ENCODE data around the gene ECT2L.

Gene ECT2L, protein sequence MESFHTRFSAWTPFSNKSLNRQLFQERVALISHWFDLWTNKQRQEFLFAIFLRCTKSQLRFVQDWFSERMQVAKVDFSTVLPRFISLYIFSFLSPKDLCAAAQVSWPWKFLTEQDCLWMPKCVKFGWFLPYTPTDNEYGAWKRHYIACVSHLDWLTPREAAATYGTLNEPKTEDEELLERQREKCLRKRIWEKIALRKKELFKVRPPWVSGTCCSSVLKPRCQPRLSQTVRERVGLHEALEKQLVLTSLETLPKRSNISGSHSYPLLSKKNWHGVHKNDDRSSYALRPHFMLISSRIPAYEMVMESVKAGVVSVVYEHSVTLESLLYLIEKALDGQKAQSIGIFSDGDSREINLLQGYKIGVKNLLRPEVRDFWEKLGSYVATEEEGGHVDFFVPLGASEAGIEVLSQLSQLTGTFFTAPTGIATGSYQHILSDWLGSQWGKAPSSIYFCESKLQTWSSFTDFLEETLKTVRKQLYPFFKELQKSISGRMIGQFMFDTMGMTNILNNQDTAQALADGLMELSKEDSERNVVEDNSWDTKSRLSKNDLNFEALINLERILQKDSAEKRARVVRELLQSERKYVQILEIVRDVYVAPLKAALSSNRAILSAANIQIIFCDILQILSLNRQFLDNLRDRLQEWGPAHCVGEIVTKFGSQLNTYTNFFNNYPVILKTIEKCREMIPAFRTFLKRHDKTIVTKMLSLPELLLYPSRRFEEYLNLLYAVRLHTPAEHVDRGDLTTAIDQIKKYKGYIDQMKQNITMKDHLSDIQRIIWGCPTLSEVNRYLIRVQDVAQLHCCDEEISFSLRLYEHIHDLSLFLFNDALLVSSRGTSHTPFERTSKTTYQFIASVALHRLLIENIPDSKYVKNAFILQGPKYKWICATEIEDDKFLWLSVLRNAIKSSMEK

DNA sequence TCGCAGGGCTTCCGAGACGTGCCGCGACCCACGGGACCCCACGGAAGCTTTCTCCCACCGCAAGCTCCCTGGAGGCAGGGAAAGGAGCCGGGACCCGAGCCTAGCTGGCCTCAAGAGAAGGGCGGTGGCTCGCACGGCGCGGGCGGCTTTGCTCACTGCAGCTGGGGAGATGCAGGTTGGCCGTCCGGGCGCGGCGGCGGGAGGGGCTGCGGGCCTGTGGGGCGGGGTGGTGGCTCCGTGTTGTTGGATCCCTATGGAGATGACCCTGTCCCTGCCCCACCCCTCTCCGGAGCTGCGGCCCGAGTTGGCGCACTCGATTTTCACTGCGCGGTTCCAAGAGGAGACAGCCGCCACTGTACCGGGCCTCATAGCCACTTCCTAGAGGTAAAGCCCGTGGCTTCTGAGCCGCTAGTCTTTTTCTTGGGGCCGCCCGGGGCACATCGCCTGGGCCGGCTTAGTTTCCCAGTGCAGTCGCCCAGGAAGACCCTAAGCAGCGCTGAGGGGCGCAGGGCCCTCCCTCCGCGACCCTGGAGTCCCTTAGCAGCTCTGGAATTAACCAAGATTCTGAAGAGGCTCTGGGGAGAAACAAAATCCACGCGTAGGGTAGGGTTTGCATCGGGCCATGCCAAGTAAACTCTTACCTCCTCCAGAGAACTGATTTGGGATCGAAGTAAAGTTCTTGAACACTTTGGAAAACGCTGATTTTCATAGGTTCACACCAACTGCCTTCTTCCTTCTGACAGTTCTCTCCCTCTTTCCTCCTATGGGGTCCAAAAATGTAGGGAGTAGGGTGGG is at the start of gene ECT2L:
Gene ECT2L (plus strand): TSS at position 279 of the 795 bp plus-strand sequence. CDS start 17,188 bp downstream, outside the sequence.
- no peak for ATAC-seq

DNA sequence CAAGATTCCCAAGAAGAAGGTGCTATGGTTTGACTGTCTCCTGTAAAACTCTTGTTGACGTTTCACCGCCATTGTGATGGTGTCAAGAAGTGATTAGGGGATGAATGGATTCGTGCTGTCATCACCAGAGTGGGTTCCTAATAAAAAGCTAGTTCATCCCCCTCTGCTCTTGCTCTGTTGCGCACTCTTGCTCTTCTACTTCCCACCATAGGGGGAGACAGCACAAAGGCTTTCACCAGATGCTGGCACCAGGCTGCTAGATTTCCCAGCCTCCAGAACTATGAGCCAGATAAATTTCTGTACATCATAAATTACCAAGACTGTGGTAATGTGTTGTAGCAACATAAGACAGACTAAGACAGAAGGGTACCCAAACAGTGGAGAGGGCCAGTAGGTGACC is 43.9 kb upstream of the ECT2L start:
- TF ChIP-seq OSR1 (CRISPR knock-in tag; IDR thresholded peaks at IDR 0.05) (no peak), TOX (CRISPR knock-in tag; IDR thresholded peaks at IDR 0.05; ENCODE audit: borderline replicate concordance) (no peak), PPARA (CRISPR knock-in tag; IDR thresholded peaks at IDR 0.05; ENCODE audit: borderline replicate concordance) (no peak), ARNTL (CRISPR knock-in tag; IDR thresholded peaks at IDR 0.05; ENCODE audit: borderline replicate concordance, low read depth) (no peak), ISL1 (CRISPR knock-in tag; IDR thresholded peaks at IDR 0.05) (no peak), RARB (CRISPR knock-in tag; IDR thresholded peaks at IDR 0.05) (no peak), SNAI2 (CRISPR knock-in tag; IDR thresholded peaks at IDR 0.05) (no peak)
- TF ChIP-seq, protein P1, sequence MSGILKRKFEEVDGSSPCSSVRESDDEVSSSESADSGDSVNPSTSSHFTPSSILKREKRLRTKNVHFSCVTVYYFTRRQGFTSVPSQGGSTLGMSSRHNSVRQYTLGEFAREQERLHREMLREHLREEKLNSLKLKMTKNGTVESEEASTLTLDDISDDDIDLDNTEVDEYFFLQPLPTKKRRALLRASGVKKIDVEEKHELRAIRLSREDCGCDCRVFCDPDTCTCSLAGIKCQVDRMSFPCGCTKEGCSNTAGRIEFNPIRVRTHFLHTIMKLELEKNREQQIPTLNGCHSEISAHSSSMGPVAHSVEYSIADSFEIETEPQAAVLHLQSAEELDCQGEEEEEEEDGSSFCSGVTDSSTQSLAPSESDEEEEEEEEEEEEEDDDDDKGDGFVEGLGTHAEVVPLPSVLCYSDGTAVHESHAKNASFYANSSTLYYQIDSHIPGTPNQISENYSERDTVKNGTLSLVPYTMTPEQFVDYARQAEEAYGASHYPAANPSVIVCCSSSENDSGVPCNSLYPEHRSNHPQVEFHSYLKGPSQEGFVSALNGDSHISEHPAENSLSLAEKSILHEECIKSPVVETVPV (CRISPR knock-in tag; IDR thresholded peaks at IDR 0.05), result no peak
- no peak for ATAC-seq

More for the DNA sequence above, at the start of gene ECT2L:
- TF ChIP-seq, protein P2, sequence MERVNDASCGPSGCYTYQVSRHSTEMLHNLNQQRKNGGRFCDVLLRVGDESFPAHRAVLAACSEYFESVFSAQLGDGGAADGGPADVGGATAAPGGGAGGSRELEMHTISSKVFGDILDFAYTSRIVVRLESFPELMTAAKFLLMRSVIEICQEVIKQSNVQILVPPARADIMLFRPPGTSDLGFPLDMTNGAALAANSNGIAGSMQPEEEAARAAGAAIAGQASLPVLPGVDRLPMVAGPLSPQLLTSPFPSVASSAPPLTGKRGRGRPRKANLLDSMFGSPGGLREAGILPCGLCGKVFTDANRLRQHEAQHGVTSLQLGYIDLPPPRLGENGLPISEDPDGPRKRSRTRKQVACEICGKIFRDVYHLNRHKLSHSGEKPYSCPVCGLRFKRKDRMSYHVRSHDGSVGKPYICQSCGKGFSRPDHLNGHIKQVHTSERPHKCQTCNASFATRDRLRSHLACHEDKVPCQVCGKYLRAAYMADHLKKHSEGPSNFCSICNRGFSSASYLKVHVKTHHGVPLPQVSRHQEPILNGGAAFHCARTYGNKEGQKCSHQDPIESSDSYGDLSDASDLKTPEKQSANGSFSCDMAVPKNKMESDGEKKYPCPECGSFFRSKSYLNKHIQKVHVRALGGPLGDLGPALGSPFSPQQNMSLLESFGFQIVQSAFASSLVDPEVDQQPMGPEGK (CRISPR knock-in tag; IDR thresholded peaks at IDR 0.05; ENCODE audit: borderline replicate concordance), result no peak
- TF ChIP-seq PPARA (CRISPR knock-in tag; IDR thresholded peaks at IDR 0.05; ENCODE audit: borderline replicate concordance) (no peak), ZNF565 (CRISPR knock-in tag; conservative IDR thresholded peaks at IDR 0.05; ENCODE audit: low read depth) (no peak), ZC3H10 (CRISPR knock-in tag; IDR thresholded peaks at IDR 0.05) (no peak), CSDC2 (CRISPR knock-in tag; IDR thresholded peaks at IDR 0.05) (no peak)
- TF ChIP-seq, protein P1 (CRISPR knock-in tag; IDR thresholded peaks at IDR 0.05), result no peak

DNA sequence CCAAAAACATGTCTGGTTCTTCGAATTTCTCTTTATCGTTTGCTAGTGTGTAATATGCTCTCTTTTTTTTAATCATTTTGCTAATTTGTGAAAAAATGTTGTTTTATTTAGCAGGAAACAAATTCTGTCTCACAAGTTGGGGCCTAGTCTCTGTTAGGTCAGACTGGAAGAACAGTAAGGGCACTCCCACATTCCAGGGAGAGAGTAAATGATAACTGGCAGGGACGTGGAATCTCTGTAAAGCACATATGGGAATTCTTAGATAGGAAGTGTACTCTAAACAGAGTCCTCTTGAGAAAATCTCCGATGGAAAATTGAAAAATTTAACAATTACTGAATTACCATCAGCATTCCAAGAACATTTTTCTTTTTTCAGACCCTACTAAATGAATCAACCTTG is 38.8 kb upstream of the ECT2L start:
- no peak for TF ChIP-seq ZNF70 (CRISPR knock-in tag; IDR thresholded peaks at IDR 0.05)
- no peak for TF ChIP-seq GLIS3 (CRISPR knock-in tag; IDR thresholded peaks at IDR 0.05)
- no peak for TF ChIP-seq OSR1 (CRISPR knock-in tag; IDR thresholded peaks at IDR 0.05)
- no peak for ATAC-seq

DNA sequence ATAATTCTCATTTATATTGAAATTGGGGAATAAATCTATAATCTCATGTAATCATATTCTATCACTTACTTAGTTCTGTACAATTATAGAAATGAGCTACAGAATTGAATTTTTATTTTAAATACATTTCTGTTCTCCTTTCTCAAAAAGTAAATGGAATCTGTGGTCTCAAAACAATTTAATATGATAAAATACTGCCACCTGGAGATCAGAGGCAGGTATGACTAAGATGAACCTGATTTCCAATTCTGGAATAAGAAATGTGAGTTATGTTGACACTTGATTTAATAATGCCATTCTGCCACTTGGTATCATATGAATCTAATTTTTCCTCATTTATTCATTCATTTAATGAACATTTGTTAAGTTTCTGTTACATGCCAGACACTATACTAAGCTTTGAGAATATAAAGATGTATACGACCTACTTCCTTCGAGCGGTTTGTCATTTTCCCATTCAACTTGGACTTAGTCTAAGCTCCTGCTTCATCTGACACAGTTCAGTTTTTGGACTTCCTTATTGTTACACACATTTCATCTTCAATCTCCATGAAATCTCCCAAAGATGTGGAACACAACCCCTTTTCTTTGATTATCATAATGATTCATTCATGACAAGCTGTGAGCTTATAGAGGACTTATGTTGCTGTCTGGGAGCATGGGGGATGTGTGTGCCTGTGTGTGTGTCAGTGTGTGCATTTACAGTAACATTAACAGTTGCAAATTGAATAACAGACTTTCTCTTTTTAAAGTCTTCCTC is 29.8 kb upstream of the ECT2L start:
- TF ChIP-seq BACH2 (CRISPR knock-in tag; IDR thresholded peaks at IDR 0.05; ENCODE audit: borderline replicate concordance) (no peak), TCF4 (CRISPR knock-in tag; IDR thresholded peaks at IDR 0.05; ENCODE audit: borderline replicate concordance) (no peak), ARNTL (CRISPR knock-in tag; IDR thresholded peaks at IDR 0.05; ENCODE audit: borderline replicate concordance, low read depth) (no peak)
- TF ChIP-seq, protein P2 (CRISPR knock-in tag; IDR thresholded peaks at IDR 0.05; ENCODE audit: borderline replicate concordance), result no peak
- no peak; the same call in 2 of the 3 replicates for ATAC-seq

Measured in SK-N-SH treated with all-trans-retinoic acid at 6 μM for 48 hours (cell line).